Vagina (tissue), 2 donors: Measurements from ENCODE around the gene DBP. TPM values are rescaled to one million over a fixed set of nuclear protein-coding genes. Genes with fewer than 3 reads are reported as not detected.
A peak's percentile ranks its signal among the peaks of the same experiment; 100 is the strongest.

Experiments
- DNase-seq, 2 donors: peaks; one replicate each; pipeline ENCODE4 v3.0.0-alpha.2; 2017; ENCODE audit errors: extremely low spot score in 2 of 2
- H3K27ac ChIP-seq: fragments of 200-600 bp; sonication (generic); one replicate; pipeline ENCODE4 v1.5.1; 2019
- H3K27me3 ChIP-seq: fragments of 200-600 bp; sonication (generic); one replicate; pipeline ENCODE4 v1.5.1; 2019
- H3K36me3 ChIP-seq, 2 donors: fragments of 200-600 bp; sonication (generic); one replicate each; pipeline ENCODE4 v1.5.1; 2017 to 2019
- H3K4me1 ChIP-seq: fragments of 200-600 bp; sonication (generic); one replicate; pipeline ENCODE4 v1.5.1; 2019
- H3K4me3 ChIP-seq, 2 donors: fragments of 200-600 bp; sonication (generic); 1 replicate in 1 of 2; 2 replicates in 1 of 2; pipeline ENCODE4 v1.5.1; 2016 to 2019
- H3K9me3 ChIP-seq: fragments of 200-600 bp; sonication (generic); one replicate; pipeline ENCODE4 v1.5.1; 2019
- POLR2A ChIP-seq, 2 donors: fragments of 450-650 bp; IDR thresholded peaks; one replicate each; pipeline ENCODE4 v1.6.1; 2017; ENCODE audit warnings: antibody characterized with exemption in 2 of 2, mild to moderate bottlenecking in 2 of 2, moderate library complexity in 2 of 2
- POLR2AphosphoS5 ChIP-seq, 2 donors: sonication (generic); formaldehyde crosslinking; IDR thresholded peaks; one replicate each; pipeline ENCODE4 v1.9.0; 2017; ENCODE audit warnings: antibody characterized with exemption in 2 of 2, mild to moderate bottlenecking in 2 of 2, low read depth in 1 of 2; ENCODE audit not compliant: insufficient read depth in 1 of 2
- intact Hi-C: fragments of 100-400 bp; cut with DNase I; formaldehyde crosslinking; loops from one replicate; pipeline ENCODE4 v1.15.1; 2023
- total RNA-seq: library from RNA; depleted of rRNA; stranded (reverse); fragments of >200 nt; gene quantifications from one replicate; pipeline ENCODE4 v1.2.3, GENCODE V29; 2016
- TF ChIP-seq, protein P1 (sequence below), 3 experiments: fragments of 450-650 bp in 2 of 3; fragments of 200-600 bp in 1 of 3; sonication (generic) in 1 of 3; IDR thresholded peaks; one replicate each; pipeline ENCODE4 v1.5.1; 2017 to 2019; ENCODE audit warnings: antibody characterized with exemption in 3 of 3, mild to moderate bottlenecking in 2 of 3, moderate library complexity in 2 of 3

The DBP gene
- total RNA-seq, 1 donor from 2014 or later, result 4.9 TPM

DNA sequence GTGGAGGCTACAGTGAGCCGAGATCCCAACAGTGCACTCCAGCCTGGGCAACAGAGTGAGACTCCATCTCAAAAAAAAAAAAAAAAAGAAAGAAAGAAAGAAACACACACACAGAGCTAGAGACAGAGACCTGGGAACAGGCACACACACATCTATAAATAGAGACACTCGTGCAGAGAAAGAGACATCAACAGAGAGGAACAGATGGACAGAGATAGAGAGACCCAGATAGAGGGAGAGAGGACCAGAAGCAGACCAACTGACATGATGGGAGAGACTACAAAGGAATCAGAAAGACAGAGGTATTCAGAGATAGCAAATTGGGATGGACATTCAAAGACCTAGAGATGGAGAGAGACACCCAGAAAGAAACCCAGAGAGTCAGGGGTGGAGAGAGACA is 11.0 kb upstream of the DBP start:
- Histone ChIP-seq H3K9me3 (no peaks in the 10 kb centered on the region), H3K4me3 (no peak overlapping the region), H3K36me3 (no peaks in the 10 kb centered on the region), H3K4me1 (peaks cover 16% of the 10 kb centered on the region), H3K27ac (no peak overlapping the region), H3K27me3 (no peaks in the 10 kb centered on the region)
- TF ChIP-seq, protein P1, sequence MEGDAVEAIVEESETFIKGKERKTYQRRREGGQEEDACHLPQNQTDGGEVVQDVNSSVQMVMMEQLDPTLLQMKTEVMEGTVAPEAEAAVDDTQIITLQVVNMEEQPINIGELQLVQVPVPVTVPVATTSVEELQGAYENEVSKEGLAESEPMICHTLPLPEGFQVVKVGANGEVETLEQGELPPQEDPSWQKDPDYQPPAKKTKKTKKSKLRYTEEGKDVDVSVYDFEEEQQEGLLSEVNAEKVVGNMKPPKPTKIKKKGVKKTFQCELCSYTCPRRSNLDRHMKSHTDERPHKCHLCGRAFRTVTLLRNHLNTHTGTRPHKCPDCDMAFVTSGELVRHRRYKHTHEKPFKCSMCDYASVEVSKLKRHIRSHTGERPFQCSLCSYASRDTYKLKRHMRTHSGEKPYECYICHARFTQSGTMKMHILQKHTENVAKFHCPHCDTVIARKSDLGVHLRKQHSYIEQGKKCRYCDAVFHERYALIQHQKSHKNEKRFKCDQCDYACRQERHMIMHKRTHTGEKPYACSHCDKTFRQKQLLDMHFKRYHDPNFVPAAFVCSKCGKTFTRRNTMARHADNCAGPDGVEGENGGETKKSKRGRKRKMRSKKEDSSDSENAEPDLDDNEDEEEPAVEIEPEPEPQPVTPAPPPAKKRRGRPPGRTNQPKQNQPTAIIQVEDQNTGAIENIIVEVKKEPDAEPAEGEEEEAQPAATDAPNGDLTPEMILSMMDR (IDR thresholded peaks at IDR 0.05), result no peak
- TF ChIP-seq POLR2A (IDR thresholded peaks at IDR 0.05) (no peak), POLR2AphosphoS5 (IDR thresholded peaks at IDR 0.05; ENCODE audit: insufficient read depth in 1 of 2, low read depth in 1 of 2) (no peak)
- DNase-seq, result no peak
- intact Hi-C loops, result loop anchor here (5.0 kb wide), 2 partner anchors 59 to 134 kb away; no protein-coding TSS in a partner anchor

DNA sequence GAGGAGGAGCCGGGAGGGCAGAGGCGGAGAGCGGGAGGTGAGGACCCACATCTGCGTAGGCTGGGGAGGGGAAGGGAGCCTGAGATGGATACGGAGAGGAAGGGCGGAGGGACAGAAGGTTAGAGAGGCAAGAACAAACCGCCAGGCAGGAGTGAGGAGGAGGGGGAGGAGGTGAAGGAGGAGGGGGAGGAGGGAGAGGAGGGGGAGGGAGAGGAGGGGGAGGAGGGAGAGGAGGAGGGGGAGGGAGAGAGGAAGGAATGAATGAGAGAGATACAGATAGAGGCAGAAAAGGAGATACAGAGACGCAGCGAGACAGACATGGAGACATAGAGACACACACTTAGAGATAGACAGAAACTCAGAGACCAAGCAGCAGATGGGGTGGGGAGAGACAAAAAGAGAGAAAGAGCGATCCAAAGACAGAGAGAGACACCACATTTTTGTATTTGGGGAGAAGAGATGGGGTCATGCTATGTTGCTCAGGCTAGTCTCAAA is 9.6 kb upstream of the DBP start:
- Histone ChIP-seq H3K4me1 (peaks cover 16% of the 10 kb centered on the region), H3K4me3 (peak overlapping the region; percentile 56 to 64), H3K36me3 (no peaks in the 10 kb centered on the region), H3K9me3 (no peaks in the 10 kb centered on the region), H3K27ac (peak overlapping the region; percentile 96), H3K27me3 (no peaks in the 10 kb centered on the region)
- TF ChIP-seq POLR2AphosphoS5 (IDR thresholded peaks at IDR 0.05; ENCODE audit: insufficient read depth in 1 of 2, low read depth in 1 of 2) (no peak), POLR2A (IDR thresholded peaks at IDR 0.05) (no peak)
- TF ChIP-seq, protein P1 (IDR thresholded peaks at IDR 0.05), result no peak
- intact Hi-C loops, result loop anchor here (5.0 kb wide), 2 partner anchors 61 to 136 kb away; no protein-coding TSS in a partner anchor
- DNase-seq, result no peak

DNA sequence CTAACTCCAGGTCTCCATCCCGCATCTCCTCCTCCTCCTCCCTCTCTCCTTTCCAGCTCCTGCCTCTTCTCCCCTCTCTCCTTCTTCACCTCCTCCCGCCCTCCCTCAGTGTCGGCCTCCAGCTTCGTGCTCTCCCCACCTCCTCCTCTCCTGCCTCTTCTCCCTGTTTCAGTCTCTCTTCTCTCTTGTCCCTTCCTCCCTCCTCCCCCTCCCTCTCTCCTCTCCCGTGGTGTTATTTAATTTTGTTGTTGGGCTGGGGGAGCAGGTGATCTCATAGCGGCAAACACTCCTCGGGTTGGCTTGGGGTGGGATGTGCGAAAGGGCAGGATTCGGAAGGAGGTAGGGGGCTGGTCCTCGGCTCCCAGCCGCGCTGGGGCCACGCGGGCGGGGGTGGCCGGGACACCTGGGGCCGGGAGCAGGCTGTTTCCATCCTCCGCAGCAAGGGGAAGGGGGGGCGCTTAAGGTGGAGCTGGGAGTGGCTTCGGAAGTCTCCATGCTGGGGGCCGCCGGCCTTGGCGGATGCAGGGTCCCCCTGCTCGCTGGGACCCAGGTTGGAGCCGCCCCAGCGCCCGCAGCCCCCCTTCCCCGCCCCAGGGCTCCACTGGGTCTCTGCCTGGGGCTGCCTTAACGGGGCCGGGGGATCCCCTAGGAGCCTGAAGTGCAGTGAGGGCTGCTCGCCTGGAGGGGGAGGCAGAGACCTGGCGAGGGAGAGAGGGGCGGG is 9.0 kb upstream of the DBP start, which contains the start of gene CA11:
TSS of gene CA11 (minus strand) at position 187 of the 721 bp plus-strand sequence. CDS start 555 bp downstream, outside the sequence.
- intact Hi-C loops, result loop anchor here (5.0 kb wide), 2 partner anchors 61 to 136 kb away; no protein-coding TSS in a partner anchor
- DNase-seq, result peak in 1 of 2 donors; percentile 94
- no peaks in the 10 kb centered on the region for H3K27me3 ChIP-seq

DNA sequence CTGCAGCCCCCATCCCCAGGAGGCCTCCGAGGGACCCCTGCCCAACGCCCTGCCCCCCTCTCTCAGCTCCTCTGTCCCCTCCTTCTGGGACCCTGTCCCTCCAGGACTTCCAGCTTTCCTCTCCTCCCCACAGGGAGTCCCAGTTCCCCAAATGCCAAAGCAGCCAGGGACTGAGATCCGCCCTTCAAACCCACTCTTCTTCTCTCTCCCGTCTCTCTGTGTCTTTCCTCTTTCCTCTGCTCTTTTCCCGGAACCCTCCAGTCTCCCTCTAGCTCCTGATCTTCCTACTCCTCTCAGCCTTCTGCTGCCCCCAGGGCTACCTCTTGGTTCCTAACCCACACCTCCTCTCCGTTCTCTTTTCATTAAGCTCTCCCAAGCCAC is 8.4 kb upstream of the DBP start:
- no peak for TF ChIP-seq POLR2AphosphoS5 (IDR thresholded peaks at IDR 0.05; ENCODE audit: insufficient read depth in 1 of 2, low read depth in 1 of 2)
- TF ChIP-seq, protein P1 (IDR thresholded peaks at IDR 0.05), result no peak
- TF ChIP-seq POLR2A (IDR thresholded peaks at IDR 0.05), result no peak
- Histone ChIP-seq H3K9me3 (no peaks in the 10 kb centered on the region), H3K4me3 (peak overlapping the region; percentile 56 to 64), H3K27me3 (no peaks in the 10 kb centered on the region), H3K36me3 (no peaks in the 10 kb centered on the region), H3K27ac (peak overlapping the region; percentile 96), H3K4me1 (peaks cover 16% of the 10 kb centered on the region)
- DNase-seq, result no peak
- intact Hi-C loops, result loop anchor here (5.0 kb wide), 2 partner anchors 62 to 137 kb away; no protein-coding TSS in a partner anchor

More for the DNA sequence above, 9.0 kb upstream of the DBP start, which contains the start of gene CA11:
- peak; percentile 23 to 83 for TF ChIP-seq POLR2AphosphoS5 (IDR thresholded peaks at IDR 0.05; ENCODE audit: insufficient read depth in 1 of 2, low read depth in 1 of 2)
- TF ChIP-seq, protein P1 (IDR thresholded peaks at IDR 0.05), result peak; percentile 77 to 86 (median 82)
- peak in 1 of 2 donors; percentile 39 for TF ChIP-seq POLR2A (IDR thresholded peaks at IDR 0.05)
- H3K9me3 ChIP-seq, result no peaks in the 10 kb centered on the region
- peak within 1 kb of the TSS; percentile 56 to 64 for H3K4me3 ChIP-seq
- H3K36me3 ChIP-seq, result no peaks in the 10 kb centered on the region
- H3K27ac ChIP-seq, result peak within 1 kb of the TSS; percentile 96
- peaks cover 16% of the 10 kb centered on the region for H3K4me1 ChIP-seq
